NCI-H226 (cell line): ENCODE data around the gene CORO2A.

Experiments used
- DNase-seq: peaks from one replicate; pipeline ENCODE4 v3.0.0-alpha.2; 2015

CORO2A gene

DNA sequence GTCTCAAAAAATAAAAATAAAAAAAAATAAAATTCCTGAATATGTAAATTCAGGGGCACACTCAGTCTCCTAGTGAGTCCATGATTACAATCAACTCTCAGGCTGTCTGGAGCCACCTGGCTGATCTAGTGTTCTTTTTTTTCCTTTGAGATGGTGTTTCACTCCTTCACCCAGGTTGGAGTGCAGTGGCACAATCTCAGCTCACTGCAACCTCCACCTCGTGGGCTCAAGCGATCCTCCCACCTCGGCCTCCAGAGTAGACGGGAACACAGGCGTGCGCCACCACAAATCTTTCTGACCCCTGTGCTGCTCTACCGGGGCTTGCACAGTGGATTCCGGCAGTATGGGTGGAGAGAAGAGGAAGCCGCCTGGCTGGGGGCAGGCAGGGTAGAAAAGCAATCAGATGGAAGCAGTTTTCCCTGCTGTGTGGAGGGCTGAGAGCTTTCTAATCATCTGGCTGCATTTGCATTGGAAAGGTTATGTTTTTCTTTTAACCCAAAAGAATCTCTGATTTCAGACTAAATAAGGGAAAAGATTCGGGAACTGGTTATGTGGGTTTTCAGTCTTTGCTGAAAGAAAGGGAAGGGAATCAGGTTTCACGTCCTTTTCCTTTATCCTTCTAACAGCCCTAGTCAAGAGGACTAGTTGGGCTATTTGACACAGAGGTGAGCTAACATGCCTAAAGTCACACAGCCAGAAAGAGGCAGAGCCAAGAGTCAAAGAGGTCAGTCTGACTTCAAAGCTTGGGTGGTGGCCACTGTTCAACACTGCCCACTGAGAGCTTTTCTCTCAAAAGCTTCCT lies 26.3 kb upstream of the CORO2A start:
- DNase-seq = no peak

DNA sequence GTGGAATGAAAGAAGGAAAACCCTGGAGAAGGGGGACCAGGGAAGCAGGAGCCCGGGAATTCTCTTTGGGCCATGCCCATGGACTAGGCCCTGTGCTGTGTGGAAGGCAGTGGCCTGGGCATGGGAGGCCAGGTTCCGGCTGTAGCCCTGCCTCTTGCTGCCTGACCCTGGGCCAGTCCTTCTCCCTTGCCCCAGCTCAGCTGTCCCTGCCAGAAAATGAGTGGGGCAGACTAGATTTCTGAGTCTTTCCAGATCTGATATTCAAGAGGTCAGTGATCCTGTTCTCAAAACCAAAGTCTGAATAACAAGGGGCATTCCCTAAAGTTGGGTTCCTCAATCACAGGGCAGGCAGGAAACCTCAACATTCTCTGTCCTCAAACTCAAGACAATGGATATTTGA lies 24.8 kb upstream of the CORO2A start:
- DNase-seq = no peak

DNA sequence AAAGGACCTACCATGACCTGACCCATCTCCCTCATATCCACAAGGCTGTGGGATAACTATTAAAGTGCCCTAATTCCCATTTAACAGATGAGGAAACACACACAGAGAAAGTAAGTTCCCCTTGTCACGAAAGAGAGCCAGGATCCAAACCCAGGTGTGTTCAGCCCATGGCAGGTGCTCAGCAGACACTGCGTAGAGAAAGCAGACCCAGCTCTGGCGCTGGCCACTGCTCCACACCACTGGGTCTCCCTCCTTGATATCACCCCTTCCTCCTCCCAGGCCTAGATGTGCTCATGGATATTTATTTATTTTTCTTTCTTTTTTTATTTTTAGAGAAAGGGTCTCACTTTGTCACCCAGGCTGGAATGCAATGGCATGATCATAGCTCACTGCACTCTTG lies 24.0 kb upstream of the CORO2A start:
- no peak for DNase-seq

DNA sequence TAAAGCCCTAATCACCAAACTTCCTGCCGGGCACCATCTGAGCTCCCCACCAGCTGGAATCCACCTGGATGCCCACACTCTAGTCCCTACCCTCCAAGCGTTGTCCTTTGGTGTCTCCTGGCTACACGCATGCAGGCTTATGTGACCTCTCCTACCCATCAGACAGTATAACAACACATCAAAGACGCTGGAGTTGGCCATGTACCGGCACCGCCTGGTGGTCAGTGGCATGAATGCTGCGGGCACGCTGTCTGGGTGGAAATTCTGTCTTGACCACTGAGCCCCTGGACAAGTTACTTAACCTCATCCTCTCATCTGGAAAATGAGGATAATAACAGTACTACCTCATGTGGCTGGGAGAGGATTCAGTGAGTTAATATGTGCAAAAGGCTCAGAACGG lies 23.4 kb upstream of the CORO2A start:
- no peak for DNase-seq

DNA sequence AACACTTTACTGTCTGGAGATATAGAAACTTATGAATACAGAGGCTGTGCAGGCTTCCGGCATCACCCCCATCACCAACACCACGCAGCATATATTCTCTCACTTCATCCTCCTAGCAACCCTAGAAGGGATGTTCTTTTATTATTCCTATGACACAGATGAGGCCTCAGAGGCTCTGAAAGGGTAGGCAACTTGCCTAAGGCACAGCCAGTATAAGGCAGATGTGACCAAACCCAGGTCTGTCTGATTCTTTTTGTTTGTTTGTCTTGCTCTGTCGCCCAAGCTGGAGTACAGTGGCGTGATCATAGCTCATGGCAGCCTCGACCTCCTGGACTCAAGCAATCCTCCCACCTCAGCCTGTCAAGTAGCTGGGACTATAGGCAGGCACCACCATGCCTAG lies 22.8 kb upstream of the CORO2A start:
- DNase-seq = no peak

DNA sequence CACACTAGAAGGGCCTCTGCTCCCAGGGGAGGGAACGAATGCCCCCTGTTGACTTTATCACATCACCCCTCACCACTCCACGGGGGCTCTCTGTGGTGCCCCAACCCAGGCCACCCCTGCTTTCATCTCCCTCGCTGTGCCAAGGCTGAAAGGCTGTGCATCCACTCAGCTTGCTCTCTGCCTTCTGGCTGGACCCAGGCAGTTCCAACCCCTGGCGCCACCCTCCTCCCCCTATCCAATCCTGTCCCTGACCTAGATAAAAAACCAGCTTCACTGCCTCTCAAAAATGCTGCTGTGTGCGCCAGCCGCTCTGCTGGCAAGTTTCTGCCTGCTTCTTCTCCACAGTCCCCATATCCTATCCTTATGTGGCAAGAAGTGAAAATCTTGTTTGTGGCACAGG lies 22.4 kb upstream of the CORO2A start:
- no peak for DNase-seq

DNA sequence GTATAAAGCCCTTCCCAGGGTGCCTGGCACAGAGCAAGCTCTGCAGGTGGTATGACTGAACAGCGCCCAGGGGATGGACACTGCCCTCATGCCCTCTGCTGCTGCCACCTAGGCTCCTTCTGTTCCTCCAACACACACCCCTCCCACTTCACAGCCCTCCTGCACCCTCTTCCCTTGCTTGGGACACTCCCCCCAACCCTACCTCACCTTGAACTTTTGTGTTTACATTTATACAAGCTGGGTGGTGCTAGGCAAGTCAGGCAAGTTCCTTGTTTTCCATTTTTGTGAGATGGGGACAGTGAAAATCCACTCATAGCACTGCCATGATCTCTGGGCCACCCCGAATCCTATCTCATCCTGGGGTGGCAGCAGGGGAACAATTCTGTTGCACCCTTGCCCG lies 18.8 kb upstream of the CORO2A start:
- no peak for DNase-seq

DNA sequence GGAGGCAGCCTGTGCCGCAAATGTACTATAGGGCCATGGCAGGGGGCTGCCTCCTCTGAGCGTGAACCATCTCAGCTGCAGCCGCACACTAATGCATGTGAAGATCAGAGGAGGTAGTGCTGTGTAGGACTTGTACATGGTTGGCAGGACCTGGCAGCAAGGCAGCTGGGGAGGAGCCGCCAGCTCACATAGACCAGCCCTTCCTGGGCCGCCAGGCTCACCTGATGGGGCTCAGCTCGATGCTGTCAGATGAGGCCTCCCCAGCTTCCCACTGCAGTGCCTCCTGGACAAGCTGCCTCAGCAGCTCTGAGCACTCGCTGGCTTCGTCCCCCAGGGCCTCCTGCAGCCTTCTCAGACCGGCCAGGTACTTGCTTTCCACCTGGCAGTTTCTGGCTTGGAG lies 18.0 kb upstream of the CORO2A start:
- DNase-seq = no peak

DNA sequence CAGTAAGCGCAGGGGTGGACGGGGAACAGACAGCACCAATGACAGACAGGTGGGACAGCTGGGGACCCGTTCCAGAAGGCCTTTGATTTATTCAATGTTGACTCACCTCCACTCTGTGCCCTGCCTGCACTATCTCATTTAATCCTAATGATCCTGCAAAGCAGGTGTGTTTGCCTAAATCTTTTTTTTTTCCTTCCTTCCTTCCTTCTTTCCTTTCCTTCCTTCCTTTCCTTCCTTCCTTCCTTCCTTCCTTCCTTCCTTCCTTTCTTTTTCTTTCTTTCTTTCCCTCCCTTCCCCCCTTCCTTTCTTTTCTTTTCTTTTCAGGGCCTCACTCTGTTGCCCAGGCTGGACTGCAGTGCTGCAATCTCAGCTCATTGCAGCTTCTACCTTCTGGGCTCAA lies 17.1 kb upstream of the CORO2A start:
- DNase-seq = no peak

DNA sequence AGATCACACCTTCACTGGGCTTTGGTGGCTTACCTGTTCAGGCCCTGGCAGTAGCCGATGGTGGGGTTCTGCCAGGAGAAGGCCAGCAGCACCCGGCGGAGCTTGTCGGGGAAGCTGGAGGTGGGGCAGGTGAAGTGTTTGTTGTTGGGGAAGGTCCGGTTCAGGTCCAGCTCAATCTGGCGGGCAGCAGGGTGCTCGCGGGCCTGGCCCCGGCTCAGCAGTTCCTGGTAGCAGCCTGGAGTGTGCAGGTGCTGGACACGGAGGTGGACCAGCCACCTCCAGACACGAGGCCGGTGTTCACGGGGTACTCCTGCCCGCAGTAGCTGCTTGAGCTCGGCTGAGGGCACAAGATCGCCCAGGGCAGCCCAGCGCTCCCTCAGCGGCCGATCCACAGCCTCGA lies 16.2 kb upstream of the CORO2A start:
- no peak for DNase-seq

DNA sequence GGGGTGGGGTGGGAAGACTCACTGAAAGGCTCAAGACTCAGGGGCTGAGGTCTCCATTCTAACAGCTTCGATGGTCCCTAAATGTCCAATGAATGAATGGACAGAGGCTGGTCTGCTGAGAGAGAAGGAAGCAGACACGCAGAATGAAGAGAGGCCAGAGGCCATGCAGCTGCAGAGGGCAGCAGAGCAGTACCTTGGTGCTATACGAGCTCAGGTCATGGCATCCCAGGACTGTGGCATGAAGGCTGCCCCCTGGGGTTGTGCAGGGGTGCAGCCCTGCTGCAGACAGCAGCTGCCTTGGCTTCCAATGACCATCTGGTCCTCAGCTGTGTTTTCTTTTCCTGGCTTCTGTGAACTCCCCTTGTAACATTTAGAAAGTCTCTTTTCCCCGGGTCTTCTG lies 15.2 kb upstream of the CORO2A start:
- no peak for DNase-seq

DNA sequence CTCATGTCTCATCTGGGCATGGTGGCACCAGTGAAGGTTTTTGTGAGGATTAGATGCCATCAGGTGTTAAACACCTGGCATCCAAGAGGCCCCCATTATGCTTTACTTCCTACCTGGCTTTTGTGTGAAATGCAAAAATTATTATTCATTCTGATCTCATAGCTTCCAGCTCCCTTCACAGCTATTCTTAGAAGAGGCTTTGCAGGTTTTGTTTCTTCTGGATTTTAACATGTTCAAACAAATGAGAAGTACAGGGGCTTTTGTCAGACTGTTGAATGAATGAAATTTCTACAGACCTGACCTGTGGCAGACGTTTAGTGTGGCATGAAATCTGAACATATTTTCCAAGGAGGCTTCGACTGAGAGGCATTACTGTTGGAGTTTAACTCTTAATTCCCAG lies 14.3 kb upstream of the CORO2A start:
- DNase-seq = no peak

DNA sequence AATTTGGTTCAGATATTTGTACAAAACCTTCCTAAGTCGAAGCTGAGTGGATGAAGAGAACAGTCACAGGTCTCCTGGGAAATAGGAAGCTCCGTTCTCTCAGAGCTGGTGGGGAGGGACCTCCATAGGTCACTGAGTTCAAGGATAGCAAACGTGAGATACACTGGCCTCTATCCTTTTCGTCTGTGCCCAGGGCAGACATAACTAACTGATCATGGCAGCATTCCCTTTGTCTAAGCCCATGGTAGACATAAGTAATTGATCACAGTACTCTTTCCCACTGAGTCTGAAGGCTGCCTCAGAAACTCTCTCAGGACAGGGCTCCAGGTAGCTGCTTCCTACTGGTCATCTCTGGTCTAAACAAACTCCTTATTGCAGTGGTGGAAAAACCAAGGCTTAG lies 12.3 kb upstream of the CORO2A start:
- DNase-seq = no peak

DNA sequence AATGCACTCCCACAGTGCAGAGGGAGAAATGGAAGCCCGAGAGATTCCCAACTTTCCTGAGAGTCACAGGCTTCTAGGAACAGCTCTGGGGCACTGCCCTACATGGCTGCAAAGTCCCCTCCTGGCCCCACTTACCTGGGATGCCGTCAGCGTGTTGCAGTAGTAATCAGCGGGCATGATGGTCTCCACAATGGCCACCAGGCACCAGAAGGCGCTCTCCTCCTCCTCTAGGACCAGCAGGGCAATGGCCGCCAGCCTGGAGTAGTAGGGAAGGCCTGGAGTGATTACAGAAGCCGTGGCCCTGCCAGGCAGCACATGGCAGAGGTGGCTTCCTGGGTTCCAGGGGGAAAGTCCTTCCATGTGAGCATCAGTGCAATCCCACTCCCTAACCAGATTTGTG lies 10.7 kb upstream of the CORO2A start:
- no peak for DNase-seq

DNA sequence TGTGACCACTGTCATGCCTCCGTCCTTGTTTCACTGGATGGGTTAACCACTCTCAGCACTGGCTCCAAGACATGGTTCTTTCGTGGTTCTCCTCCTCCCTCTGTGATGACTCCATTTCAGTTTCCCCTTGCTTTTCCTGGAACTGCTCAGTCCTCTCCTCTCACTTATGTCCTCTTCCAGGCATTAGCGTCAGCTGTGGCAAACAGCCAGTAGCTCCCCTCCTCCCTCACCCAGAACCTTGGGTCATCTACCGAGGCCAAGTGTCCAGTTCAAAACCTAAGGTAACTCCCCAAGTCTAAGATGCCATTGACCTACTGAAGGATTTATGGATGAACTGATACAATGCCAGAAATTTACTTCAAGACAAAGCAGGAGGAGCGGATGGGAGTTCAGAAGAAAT lies 9.8 kb upstream of the CORO2A start:
- DNase-seq = no peak

DNA sequence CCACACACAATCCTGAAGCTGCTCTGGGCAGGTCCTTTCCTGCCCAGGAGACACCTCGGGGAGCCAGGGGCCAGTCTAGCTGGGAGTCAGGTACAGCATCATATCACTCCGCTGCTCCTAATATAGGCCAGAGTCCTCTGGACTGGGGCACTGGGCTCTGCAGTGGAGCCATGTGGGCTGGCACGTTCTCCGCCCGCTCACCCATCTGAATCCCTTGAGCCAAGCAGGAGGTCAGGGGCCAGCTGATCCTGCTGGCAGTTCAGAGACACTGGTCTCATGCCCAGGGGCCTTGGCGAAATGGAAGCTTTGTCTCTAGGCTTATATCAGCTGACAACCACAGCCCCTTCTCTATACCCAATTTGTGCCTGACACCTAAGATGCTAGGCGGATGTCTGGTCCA lies 9.3 kb upstream of the CORO2A start:
- no peak for DNase-seq

DNA sequence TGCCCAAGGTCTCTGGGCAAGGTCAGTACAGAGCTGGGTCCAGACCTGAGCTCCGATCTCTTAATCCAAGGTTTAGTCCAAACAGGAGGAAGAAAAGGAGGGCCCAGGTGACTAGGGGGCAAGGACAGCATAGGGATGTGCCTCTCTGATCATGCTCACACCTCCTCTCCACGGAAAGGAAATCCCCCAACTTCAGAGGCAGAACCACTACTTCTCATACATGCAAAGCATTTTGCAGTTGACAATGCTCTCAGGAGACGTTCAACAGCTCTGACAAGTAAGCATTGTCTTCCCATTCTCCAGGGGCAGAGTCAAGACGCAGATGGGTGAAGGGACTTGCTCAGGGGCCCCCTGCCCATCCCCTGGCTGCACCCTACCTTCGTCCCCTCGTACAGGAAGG lies 8.7 kb upstream of the CORO2A start:
- no peak for DNase-seq

DNA sequence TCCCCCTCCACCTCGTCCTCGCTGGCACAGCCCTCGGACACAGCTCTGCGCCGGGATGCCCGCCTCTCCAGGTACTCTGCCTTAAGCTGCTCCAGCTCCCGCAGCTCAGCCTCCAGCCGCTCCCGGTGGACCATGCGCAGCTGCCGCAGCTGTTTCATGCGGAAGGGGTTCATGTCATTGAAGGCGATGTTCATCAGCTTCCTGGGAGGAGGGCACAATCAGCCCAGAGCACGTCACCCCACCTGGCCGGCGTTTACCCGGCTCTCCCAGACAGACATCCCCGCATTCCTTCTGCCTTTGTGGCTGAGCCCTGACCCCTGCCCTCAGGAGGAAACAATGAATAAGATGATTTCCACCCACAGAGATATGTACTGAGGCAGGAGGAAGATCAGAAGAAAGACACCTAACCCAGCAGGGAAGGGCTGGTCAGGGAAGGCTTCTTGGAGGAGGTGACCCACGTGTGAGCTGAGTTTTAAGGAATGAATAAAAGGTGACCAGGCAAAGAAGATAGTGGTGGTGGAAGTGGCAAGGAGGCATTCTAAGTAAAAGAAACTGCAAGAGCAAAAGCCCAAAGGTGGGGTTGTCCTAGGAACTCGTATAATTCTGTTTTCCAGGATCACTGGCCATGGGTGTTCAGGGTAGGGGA lies 7.1 kb upstream of the CORO2A start:
- DNase-seq = no peak

DNA sequence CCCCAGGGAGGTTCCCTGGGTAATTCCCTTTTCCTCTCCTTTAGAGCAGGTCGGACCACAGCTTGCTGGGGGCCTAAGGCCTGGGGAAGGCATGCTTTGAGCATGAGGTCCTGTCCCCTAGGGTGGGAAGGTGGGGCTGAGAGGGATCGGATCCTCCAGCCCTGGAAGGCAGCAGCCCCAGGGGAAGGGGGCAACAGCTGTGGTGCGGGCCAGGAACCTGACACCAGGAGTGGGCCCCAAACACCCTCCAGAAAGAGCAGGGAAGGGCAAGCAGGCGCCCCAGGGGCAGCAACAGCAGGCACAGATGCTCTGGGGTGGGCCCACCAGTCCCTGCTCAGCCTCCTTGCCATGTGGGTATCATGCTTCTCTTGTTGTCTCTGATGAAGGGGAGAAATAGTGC lies 3.2 kb upstream of the CORO2A start:
- DNase-seq = no peak

DNA sequence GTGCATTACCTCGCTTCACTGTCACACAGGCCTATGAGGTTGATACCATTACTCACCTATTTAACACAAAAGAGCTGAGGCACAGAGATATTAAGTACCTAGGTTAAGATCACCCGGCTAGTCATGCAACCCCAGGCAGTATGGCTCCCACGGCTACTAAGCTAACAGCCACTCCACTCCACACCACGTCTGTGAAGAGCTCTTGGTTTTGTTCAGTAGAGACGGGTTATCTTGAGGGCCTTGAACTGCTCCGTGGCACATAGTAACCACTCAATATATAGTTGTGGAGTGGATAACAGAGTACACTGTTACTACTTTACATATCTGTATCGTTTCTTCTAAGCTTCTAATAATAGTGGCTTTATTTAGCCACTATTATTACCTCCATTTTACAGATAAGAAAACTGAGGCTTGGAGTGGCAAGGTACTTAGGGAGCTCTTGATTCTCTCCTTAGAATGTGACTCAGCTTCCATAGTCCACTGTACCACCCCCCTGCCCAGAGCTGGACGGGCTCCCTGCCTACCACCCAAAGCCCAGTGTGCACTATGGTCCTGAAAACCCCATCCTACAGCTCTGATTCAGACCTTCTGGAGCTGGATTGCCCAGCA lies 1.0 kb upstream of the CORO2A start:
- no peak for DNase-seq

DNA sequence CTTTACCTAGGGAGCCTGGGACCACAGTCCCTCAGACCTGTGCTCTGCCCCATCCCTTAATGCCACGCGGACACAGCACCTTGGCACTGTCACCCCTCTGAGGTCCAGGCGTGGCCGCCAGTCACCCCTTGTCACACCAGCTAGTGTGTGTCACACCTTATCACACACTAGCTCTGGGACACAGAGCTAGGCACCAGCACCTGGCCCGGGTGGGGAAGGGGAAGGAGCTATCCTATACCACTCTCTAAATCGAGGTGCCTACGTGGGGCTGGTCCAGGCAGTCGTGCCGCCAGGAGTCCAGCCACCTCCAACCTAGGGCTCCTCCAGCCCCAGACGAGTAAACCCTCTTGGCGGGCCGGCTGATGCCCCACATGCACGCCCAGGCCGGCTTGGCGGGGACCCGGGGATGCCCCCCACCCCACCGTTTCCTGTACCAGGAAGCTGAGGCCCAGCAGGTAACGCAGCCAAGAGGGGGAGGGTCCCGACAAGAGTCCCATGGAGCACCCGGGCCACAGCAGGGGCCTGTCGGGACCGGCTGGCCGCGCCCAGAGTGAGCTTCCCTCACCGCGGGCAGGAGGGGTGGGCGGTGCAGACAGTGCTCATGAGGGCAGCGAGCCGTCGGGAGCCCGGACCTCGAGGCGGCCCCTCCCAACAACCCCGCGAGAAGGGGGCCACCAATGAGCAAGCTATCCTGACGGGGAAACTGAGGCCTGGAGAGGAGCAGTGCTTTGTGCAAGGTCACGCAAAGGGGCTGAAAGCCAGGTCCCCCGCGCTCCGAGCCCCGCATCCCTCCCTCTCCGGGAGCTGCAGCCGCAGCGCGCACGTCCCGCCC lies 550 bp downstream of the CORO2A start:
- DNase-seq = no peak

DNA sequence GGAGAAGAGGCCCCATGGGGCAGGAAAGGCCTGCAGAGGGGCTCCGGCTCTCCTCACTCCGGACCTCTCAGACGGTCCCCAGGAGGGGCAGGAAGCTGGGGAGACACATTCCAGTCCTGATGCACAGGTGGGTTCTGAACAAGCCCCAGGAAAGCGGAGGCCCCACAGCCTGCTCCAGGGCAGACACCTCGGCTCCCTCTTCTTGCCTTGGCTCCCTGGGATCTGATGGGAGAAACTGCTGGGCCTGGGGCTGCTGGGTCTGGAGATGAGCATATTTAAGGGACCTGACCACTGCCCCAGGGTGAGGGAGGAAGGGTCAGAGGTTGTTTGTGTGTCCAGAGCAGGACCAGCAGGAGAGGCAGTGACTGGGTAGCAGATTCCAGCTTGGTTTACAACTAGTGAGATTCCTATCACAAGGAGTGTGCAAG lies 1.2 kb downstream of the CORO2A start:
- no peak for DNase-seq

DNA sequence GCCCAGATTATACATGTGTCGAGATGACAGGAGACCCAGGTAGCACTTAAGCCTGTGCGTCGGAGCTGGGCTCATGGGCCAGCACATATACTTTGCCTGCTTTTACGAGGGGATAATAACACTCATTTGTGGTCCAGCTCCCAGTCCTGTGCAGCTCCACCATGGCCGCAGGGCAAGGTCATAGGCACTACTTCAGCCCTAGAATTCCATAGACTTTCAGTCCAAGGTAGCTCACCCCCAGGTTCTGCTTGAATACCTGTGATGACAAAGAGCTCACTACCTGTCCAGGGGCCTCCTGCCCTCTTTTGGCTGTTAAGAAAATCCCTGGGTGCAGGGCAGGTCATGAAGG lies 1.7 kb downstream of the CORO2A start:
- no peak for DNase-seq

DNA sequence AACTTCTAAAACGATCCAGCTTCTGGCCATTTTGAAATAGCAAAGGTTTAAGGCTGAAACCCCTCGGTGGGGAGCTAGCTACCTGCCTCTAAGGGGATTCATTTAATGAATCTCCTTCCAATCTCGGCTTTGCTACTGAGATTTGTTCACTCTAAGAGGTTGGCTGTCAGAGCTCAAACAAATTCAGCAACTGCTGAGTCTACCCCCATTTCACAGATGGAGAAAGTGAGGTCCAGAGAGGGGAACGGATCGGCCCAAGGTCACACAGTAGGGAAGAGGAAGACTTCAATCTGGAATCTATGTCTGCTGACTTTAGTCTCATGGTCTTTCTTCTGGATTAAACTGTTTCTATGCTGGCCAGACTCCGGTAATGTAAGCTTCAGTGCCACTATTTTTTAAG lies 3.0 kb downstream of the CORO2A start:
- DNase-seq = no peak
